ENCODE data around the gene FOXQ1. TPM values are rescaled to one million over a fixed set of nuclear protein-coding genes. Genes with fewer than 3 reads are reported as not detected.
"Not testable (repeated sequence)": the region's sequence is repeated elsewhere in the genome, so short reads cannot be mapped to it uniquely, and the experiment has no call there.

FOXQ1 gene
- total RNA-seq, 1 donor from 2014 or later: 2.1 TPM

GRCh38 chr6:1314617-1315016, 2.7 kb downstream of the FOXQ1 start:
- TF ChIP-seq, protein P1, sequence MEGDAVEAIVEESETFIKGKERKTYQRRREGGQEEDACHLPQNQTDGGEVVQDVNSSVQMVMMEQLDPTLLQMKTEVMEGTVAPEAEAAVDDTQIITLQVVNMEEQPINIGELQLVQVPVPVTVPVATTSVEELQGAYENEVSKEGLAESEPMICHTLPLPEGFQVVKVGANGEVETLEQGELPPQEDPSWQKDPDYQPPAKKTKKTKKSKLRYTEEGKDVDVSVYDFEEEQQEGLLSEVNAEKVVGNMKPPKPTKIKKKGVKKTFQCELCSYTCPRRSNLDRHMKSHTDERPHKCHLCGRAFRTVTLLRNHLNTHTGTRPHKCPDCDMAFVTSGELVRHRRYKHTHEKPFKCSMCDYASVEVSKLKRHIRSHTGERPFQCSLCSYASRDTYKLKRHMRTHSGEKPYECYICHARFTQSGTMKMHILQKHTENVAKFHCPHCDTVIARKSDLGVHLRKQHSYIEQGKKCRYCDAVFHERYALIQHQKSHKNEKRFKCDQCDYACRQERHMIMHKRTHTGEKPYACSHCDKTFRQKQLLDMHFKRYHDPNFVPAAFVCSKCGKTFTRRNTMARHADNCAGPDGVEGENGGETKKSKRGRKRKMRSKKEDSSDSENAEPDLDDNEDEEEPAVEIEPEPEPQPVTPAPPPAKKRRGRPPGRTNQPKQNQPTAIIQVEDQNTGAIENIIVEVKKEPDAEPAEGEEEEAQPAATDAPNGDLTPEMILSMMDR (conservative IDR thresholded peaks at IDR 0.05; ENCODE audit: low read depth, low read length): no peak
- no peak for DNase-seq (ENCODE audit: low read depth)
- H3K4me3 ChIP-seq (ENCODE audit: low read depth, low read length): peak overlapping the region; percentile 60

- TF ChIP-seq, protein P1 (conservative IDR thresholded peaks at IDR 0.05; ENCODE audit: low read depth, low read length): no peak
- H3K4me3 ChIP-seq (ENCODE audit: low read depth, low read length): peak overlapping the region; percentile 60
- DNase-seq (ENCODE audit: low read depth): no peak
Measured at GRCh38 chr6:1315201-1315559, 3.3 kb downstream of the FOXQ1 start.

DNA sequence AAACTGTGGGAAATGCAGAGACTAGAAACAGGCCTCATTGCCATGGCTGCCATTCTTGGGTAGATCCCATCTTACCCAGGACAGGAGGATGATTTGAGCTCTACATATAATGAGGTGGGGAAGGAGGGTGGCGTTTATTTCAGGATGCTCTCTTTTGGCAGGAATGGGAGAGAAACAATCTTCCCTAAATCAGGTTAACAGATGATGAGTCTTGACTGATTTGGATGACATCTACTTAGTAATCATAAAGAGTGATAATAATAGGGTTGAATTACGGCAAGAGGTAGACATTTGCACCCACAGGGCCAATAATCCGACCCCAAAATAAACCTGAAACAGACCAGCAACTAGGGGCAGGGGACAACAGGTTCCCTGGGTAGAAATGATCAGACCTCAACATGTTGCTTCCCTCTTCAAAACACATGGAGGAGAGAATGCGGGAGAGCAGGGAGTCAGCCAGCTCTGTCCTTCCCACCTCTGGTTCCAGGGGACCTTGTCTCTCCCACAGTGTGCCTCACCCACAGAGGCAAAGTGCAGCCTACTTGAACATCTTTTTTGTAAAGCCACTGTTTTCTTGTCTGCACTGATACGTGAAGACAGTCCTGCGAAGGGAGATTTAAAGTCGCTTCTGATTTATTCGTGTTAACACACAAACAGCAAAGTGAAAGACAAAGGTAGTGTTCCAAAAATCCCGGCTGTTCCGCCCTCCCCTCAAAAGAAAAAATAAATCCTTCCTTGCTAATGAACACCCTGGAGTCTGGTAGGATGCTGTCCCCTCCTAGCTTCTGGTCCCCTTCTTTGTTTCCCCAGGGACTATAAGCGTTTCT, 3.9 kb downstream of the FOXQ1 start:
- peak overlapping the region; percentile 73 for H3K4me3 ChIP-seq (ENCODE audit: low read depth, low read length)
- TF ChIP-seq, protein P1 (conservative IDR thresholded peaks at IDR 0.05; ENCODE audit: low read depth, low read length): no peak
- no peak for DNase-seq (ENCODE audit: low read depth)

DNA sequence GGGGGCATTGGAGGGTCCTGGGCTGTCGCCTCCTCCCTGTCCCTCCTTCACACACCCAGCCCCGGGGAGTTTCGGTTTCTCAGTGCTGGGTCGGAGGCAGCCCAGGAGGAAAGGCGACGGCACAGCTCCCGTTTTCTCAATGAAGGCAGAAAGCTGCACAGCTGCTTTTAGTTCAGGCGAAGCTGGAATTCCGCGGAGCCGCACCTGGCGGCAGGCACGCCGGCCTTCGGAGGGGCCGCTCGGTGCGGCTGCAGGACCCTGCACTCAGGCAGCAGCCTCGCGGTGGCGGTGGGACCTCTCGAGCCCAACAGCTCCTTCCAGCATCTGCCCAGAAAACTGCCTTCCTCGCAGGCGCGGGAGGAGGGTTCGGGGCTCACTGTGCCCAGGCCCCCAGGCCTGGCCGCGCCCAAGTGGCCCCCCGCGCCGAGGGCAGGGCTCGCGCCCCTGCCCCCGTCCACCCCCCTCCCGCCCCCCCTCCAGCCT, 4.6 kb downstream of the FOXQ1 start:
- H3K4me3 ChIP-seq (ENCODE audit: low read depth, low read length): peak overlapping the region; percentile 73
- TF ChIP-seq, protein P1 (conservative IDR thresholded peaks at IDR 0.05; ENCODE audit: low read depth, low read length): no peak
- DNase-seq (ENCODE audit: low read depth): no peak

GRCh38 chr6:1317302-1317815, 5.5 kb downstream of the FOXQ1 start:
- H3K4me3 ChIP-seq (ENCODE audit: low read depth, low read length): no peak overlapping the region
- DNase-seq (ENCODE audit: low read depth): no peak
- TF ChIP-seq, protein P1 (conservative IDR thresholded peaks at IDR 0.05; ENCODE audit: low read depth, low read length): no peak

DNA sequence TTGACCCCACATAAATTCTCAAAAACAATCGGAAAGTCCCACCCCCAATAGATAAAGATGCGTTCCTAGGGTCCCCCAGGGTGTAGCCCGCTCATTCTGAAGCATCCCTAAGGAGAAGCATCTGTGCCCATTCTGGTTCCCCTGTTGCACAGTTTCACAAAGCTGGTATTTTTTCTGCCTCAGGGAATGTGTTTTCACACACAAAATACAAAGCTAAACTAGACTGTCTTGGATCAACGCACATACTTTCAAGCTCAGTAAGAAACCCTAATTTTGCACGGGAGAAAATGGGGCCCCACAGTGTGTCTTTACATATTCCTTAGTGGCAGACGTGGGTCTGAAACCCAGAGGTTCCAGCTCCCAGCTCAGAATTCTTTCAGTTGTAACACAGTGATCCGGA, 6.1 kb downstream of the FOXQ1 start:
- DNase-seq (ENCODE audit: low read depth): no peak
- no peak overlapping the region for H3K4me3 ChIP-seq (ENCODE audit: low read depth, low read length)
- TF ChIP-seq, protein P1 (conservative IDR thresholded peaks at IDR 0.05; ENCODE audit: low read depth, low read length): no peak

- H3K4me3 ChIP-seq (ENCODE audit: low read depth, low read length): not testable (repeated sequence)
Measured at GRCh38 chr6:1318584-1318983, 6.7 kb downstream of the FOXQ1 start.

More at GRCh38 chr6:1318584-1318983, 6.7 kb downstream of the FOXQ1 start:
- not testable (repeated sequence) for DNase-seq (ENCODE audit: low read depth)

All from epithelial cell of proximal tubule (primary cell).